ENCODE results near the gene NCOA7.
A peak's percentile ranks its signal among the peaks of the same experiment; 100 is the strongest.

Gene NCOA7

GRCh38 chr6:125827788-125828320, 37.1 kb downstream of the NCOA7 start:
- no peaks in the 10 kb centered on the region for H3K9me3 Mint-ChIP-seq
- H3K4me1 Mint-ChIP-seq, result peaks cover 39% of the 10 kb centered on the region
- H3K4me3 Mint-ChIP-seq, result peak overlapping the region; percentile 1
- DNase-seq (ENCODE audit: low spot score in 2 of 2), result no peak
- peaks cover 2% of the 10 kb centered on the region for H3K36me3 Mint-ChIP-seq (ENCODE audit: insufficient read depth)
- no peak for ATAC-seq (replicated peaks; ENCODE audit: extremely low read depth, poor library complexity, severe bottlenecking)
- H3K27me3 Mint-ChIP-seq, result no peaks in the 10 kb centered on the region
- peak overlapping the region; percentile 34 for H3K27ac Mint-ChIP-seq (ENCODE audit: low read depth)

GRCh38 chr6:125828476-125829039, 37.8 kb downstream of the NCOA7 start:
- Mint-ChIP-seq H3K9me3 (no peaks in the 10 kb centered on the region), H3K4me3 (peak overlapping the region; percentile 1), H3K4me1 (peaks cover 46% of the 10 kb centered on the region), H3K27me3 (no peaks in the 10 kb centered on the region), H3K27ac (ENCODE audit: low read depth) (peak overlapping the region; percentile 34), H3K36me3 (ENCODE audit: insufficient read depth) (peaks cover 4% of the 10 kb centered on the region)
- ATAC-seq (replicated peaks; ENCODE audit: extremely low read depth, poor library complexity, severe bottlenecking), result no peak
- no peak for DNase-seq (ENCODE audit: low spot score in 2 of 2)

- no peak overlapping the region for H3K4me3 Mint-ChIP-seq
Observed at GRCh38 chr6:125829433-125829832, 38.7 kb downstream of the NCOA7 start.

GRCh38 chr6:125831659-125832058, 40.9 kb downstream of the NCOA7 start:
- Mint-ChIP-seq H3K27me3 (no peaks in the 10 kb centered on the region), H3K9me3 (no peaks in the 10 kb centered on the region), H3K4me1 (peaks cover 60% of the 10 kb centered on the region), H3K36me3 (ENCODE audit: insufficient read depth) (peaks cover 3% of the 10 kb centered on the region), H3K27ac (ENCODE audit: low read depth) (peak overlapping the region; percentile 85), H3K4me3 (peak overlapping the region; percentile 47)
- DNase-seq (ENCODE audit: low spot score in 2 of 2) (no peak), ATAC-seq (replicated peaks; ENCODE audit: extremely low read depth, poor library complexity, severe bottlenecking) (no peak)

More at GRCh38 chr6:125829433-125829832, 38.7 kb downstream of the NCOA7 start:
- DNase-seq (ENCODE audit: low spot score in 2 of 2) (no peak), ATAC-seq (replicated peaks; ENCODE audit: extremely low read depth, poor library complexity, severe bottlenecking) (peak; percentile 82)
- Mint-ChIP-seq H3K27ac (ENCODE audit: low read depth) (peak overlapping the region; percentile 39), H3K4me1 (peaks cover 52% of the 10 kb centered on the region), H3K36me3 (ENCODE audit: insufficient read depth) (peaks cover 4% of the 10 kb centered on the region), H3K27me3 (no peaks in the 10 kb centered on the region), H3K9me3 (no peaks in the 10 kb centered on the region)

- H3K4me3 Mint-ChIP-seq, result no peak overlapping the region
- H3K27me3 Mint-ChIP-seq, result no peaks in the 10 kb centered on the region
- peaks cover 59% of the 10 kb centered on the region for H3K4me1 Mint-ChIP-seq
- DNase-seq (ENCODE audit: low spot score in 2 of 2) (no peak), ATAC-seq (replicated peaks; ENCODE audit: extremely low read depth, poor library complexity, severe bottlenecking) (no peak)
- peak overlapping the region; percentile 85 for H3K27ac Mint-ChIP-seq (ENCODE audit: low read depth)
- H3K9me3 Mint-ChIP-seq, result no peaks in the 10 kb centered on the region
- peaks cover 3% of the 10 kb centered on the region for H3K36me3 Mint-ChIP-seq (ENCODE audit: insufficient read depth)
Observed at GRCh38 chr6:125832391-125833117, 41.8 kb downstream of the NCOA7 start.

- peaks cover 3% of the 10 kb centered on the region for H3K36me3 Mint-ChIP-seq (ENCODE audit: insufficient read depth)
- peak overlapping the region; percentile 54 for H3K27ac Mint-ChIP-seq (ENCODE audit: low read depth)
- ATAC-seq (replicated peaks; ENCODE audit: extremely low read depth, poor library complexity, severe bottlenecking) (peak; percentile 58), DNase-seq (ENCODE audit: low spot score in 2 of 2) (no peak)
- peak overlapping the region; percentile 21 for H3K4me3 Mint-ChIP-seq
- H3K9me3 Mint-ChIP-seq, result no peaks in the 10 kb centered on the region
- H3K4me1 Mint-ChIP-seq, result peaks cover 54% of the 10 kb centered on the region
- H3K27me3 Mint-ChIP-seq, result no peaks in the 10 kb centered on the region
Observed at GRCh38 chr6:125834348-125834747, 43.6 kb downstream of the NCOA7 start.

GRCh38 chr6:125835221-125835744, 44.5 kb downstream of the NCOA7 start:
- no peak overlapping the region for H3K4me3 Mint-ChIP-seq
- ATAC-seq (replicated peaks; ENCODE audit: extremely low read depth, poor library complexity, severe bottlenecking) (no peak), DNase-seq (ENCODE audit: low spot score in 2 of 2) (no peak)
- H3K27me3 Mint-ChIP-seq, result no peaks in the 10 kb centered on the region
- no peaks in the 10 kb centered on the region for H3K9me3 Mint-ChIP-seq
- no peak overlapping the region for H3K27ac Mint-ChIP-seq (ENCODE audit: low read depth)
- H3K36me3 Mint-ChIP-seq (ENCODE audit: insufficient read depth), result peaks cover 3% of the 10 kb centered on the region
- H3K4me1 Mint-ChIP-seq, result peaks cover 45% of the 10 kb centered on the region

GRCh38 chr6:125836466-125836865, 45.7 kb downstream of the NCOA7 start:
- no peaks in the 10 kb centered on the region for H3K27me3 Mint-ChIP-seq
- ATAC-seq (replicated peaks; ENCODE audit: extremely low read depth, poor library complexity, severe bottlenecking), result no peak

GRCh38 chr6:125839471-125839870, 48.7 kb downstream of the NCOA7 start:
- Mint-ChIP-seq H3K27me3 (no peaks in the 10 kb centered on the region), H3K36me3 (ENCODE audit: insufficient read depth) (no peaks in the 10 kb centered on the region), H3K9me3 (no peaks in the 10 kb centered on the region), H3K4me1 (peaks cover 26% of the 10 kb centered on the region), H3K27ac (ENCODE audit: low read depth) (no peak overlapping the region), H3K4me3 (no peak overlapping the region)
- no peak for ATAC-seq (replicated peaks; ENCODE audit: extremely low read depth, poor library complexity, severe bottlenecking)
- DNase-seq (ENCODE audit: low spot score in 2 of 2), result no peak

More at GRCh38 chr6:125836466-125836865, 45.7 kb downstream of the NCOA7 start:
- Mint-ChIP-seq H3K27ac (ENCODE audit: low read depth) (no peak overlapping the region), H3K9me3 (no peaks in the 10 kb centered on the region), H3K4me3 (no peak overlapping the region), H3K4me1 (peaks cover 39% of the 10 kb centered on the region), H3K36me3 (ENCODE audit: insufficient read depth) (peaks cover 3% of the 10 kb centered on the region)
- DNase-seq (ENCODE audit: low spot score in 2 of 2), result no peak

- Mint-ChIP-seq H3K27ac (ENCODE audit: low read depth) (no peak overlapping the region), H3K27me3 (no peaks in the 10 kb centered on the region), H3K4me3 (no peak overlapping the region), H3K4me1 (peaks cover 23% of the 10 kb centered on the region), H3K36me3 (ENCODE audit: insufficient read depth) (no peaks in the 10 kb centered on the region), H3K9me3 (no peaks in the 10 kb centered on the region)
- DNase-seq (ENCODE audit: low spot score in 2 of 2) (no peak), ATAC-seq (replicated peaks; ENCODE audit: extremely low read depth, poor library complexity, severe bottlenecking) (no peak)
Observed at GRCh38 chr6:125839879-125840278, 49.1 kb downstream of the NCOA7 start.

GRCh38 chr6:125841356-125842090, 50.8 kb downstream of the NCOA7 start:
- Mint-ChIP-seq H3K27ac (ENCODE audit: low read depth) (no peak overlapping the region), H3K9me3 (no peaks in the 10 kb centered on the region), H3K27me3 (no peaks in the 10 kb centered on the region), H3K4me1 (peaks cover 31% of the 10 kb centered on the region), H3K36me3 (ENCODE audit: insufficient read depth) (no peaks in the 10 kb centered on the region), H3K4me3 (no peak overlapping the region)
- DNase-seq (ENCODE audit: low spot score in 2 of 2), result no peak
- no peak for ATAC-seq (replicated peaks; ENCODE audit: extremely low read depth, poor library complexity, severe bottlenecking)

- Mint-ChIP-seq H3K36me3 (ENCODE audit: insufficient read depth) (no peaks in the 10 kb centered on the region), H3K27me3 (no peaks in the 10 kb centered on the region), H3K4me3 (no peak overlapping the region), H3K4me1 (peaks cover 29% of the 10 kb centered on the region), H3K27ac (ENCODE audit: low read depth) (no peak overlapping the region), H3K9me3 (no peaks in the 10 kb centered on the region)
- no peak for ATAC-seq (replicated peaks; ENCODE audit: extremely low read depth, poor library complexity, severe bottlenecking)
- DNase-seq (ENCODE audit: low spot score in 2 of 2), result no peak
Observed at GRCh38 chr6:125842091-125842626, 51.4 kb downstream of the NCOA7 start.
